HepG2 (cell line): ENCODE measurements around the gene FNDC3B. TPM values are rescaled to one million over a fixed set of nuclear protein-coding genes. Genes with fewer than 3 reads are reported as not detected.

Source experiments
- ATAC-seq: fragments of 200-7000 bp; cut with Tn5 transposase; 3 replicates; pipeline ENCODE4 v1.9.1; 2020; ENCODE audit warnings: mild to moderate bottlenecking, moderate library complexity
- BruUV-seq: library from RNA; stranded (reverse); fragments of 400-500 nt; replicated peaks from 2 replicates; lab custom pipeline; 2021; lab: Mats Ljungman, UMichigan
- CTCF ChIA-PET: fragments of 300-600 bp; formaldehyde crosslinking; extraction: SDS; loops from one replicate; lab custom pipeline; 2021; ENCODE audit warnings: low total read pairs, inconsistent platforms, low intra/inter-chr PET ratio; lab: Yijun Ruan, JAX
- POLR2A ChIA-PET: fragments of 350-600 bp; sonication (Branson Sonifier 250); formaldehyde crosslinking; loops from one replicate; lab custom pipeline; 2020; ENCODE audit warnings: antibody characterized with exemption, inconsistent platforms; lab: Yijun Ruan, JAX
- DNase-seq: peaks from one replicate; pipeline ENCODE4 v3.0.0-alpha.2; 2015; ENCODE audit warnings: low spot score
- FAIRE-seq: peaks from 3 replicates; lab custom pipeline; 2011; peaks lifted over from hg19 to GRCh38; lab: Jason Lieb, UNC
- H2AFZ ChIP-seq: one replicate; pipeline ENCODE4 v1.6.1; 2011; ENCODE audit warnings: low read length, inconsistent platforms
- H3K27ac ChIP-seq: fragments of 300-600 bp; 3 replicates; pipeline ENCODE4 v1.8.0; 2011; ENCODE audit warnings: mixed run types, mild to moderate bottlenecking, mixed read lengths, low read length, inconsistent platforms; ENCODE audit not compliant: insufficient read depth; ENCODE audit errors: extremely low read length
- H3K27me3 ChIP-seq, 2 experiments: fragments of 200-600 bp in 1 of 2; 2 replicates in 1 of 2; 3 replicates in 1 of 2; pipeline versions ENCODE4 v1.6.0 to v1.8.0; 2011; ENCODE audit warnings: low read length in 2 of 2, mild to moderate bottlenecking in 2 of 2, moderate library complexity in 2 of 2, inconsistent platforms in 1 of 2; ENCODE audit not compliant: insufficient read depth in 2 of 2, control insufficient read depth in 1 of 2
- H3K36me3 ChIP-seq, 2 experiments: fragments of 200-600 bp in 1 of 2; replicated peaks in 1 of 2; 2 replicates in 1 of 2; 3 replicates in 1 of 2; pipeline versions ENCODE4 v1.5.1 to v1.8.0; 2011; ENCODE audit warnings: low read length in 2 of 2, inconsistent platforms in 1 of 2; ENCODE audit not compliant: insufficient read depth in 2 of 2, control insufficient read depth in 1 of 2
- H3K4me1 ChIP-seq: 2 replicates; pipeline ENCODE4 v1.5.1; 2012; ENCODE audit warnings: low read length, inconsistent platforms; ENCODE audit not compliant: insufficient read depth
- H3K4me2 ChIP-seq: 2 replicates; pipeline ENCODE4 v1.6.0; 2011; ENCODE audit warnings: low read depth, low read length, inconsistent platforms
- H3K4me3 ChIP-seq, 3 experiments: fragments of 200-600 bp in 1 of 3; sonication (generic), shearing (Covaris generic) in 1 of 3; replicated peaks in 1 of 3; 2 replicates each; pipeline ENCODE4 v1.5.1; 2011 to 2016; ENCODE audit warnings: low read length in 3 of 3, inconsistent platforms in 2 of 3, low read depth in 2 of 3, mild to moderate bottlenecking in 2 of 3, control low read depth in 1 of 3, mixed read lengths in 1 of 3; ENCODE audit not compliant: insufficient read depth in 1 of 3
- H3K79me2 ChIP-seq: one replicate; pipeline ENCODE4 v1.6.1; 2011; ENCODE audit warnings: low read length, inconsistent platforms; ENCODE audit not compliant: insufficient read depth
- H3K9ac ChIP-seq: 2 replicates; pipeline ENCODE4 v1.6.0; 2011; ENCODE audit warnings: mild to moderate bottlenecking, low read depth, low read length, inconsistent platforms; ENCODE audit not compliant: insufficient read depth
- H3K9me3 ChIP-seq: 2 replicates; pipeline ENCODE4 v1.5.1; 2012; ENCODE audit warnings: mild to moderate bottlenecking, low read length
- H4K20me1 ChIP-seq: 2 replicates; pipeline ENCODE4 v1.6.0; 2011; ENCODE audit warnings: inconsistent platforms, mild to moderate bottlenecking, low read length, moderate library complexity; ENCODE audit not compliant: insufficient read depth
- AGO2 ChIP-seq: fragments of 200-400 bp; formaldehyde crosslinking; optimal IDR thresholded peaks from 2 replicates; pipeline ENCODE3; 2017; ENCODE audit warnings: mild to moderate bottlenecking, low read depth, low read length, moderate library complexity
- CREBL2 ChIP-seq: sonication (generic); formaldehyde crosslinking; IDR thresholded peaks from 2 replicates; pipeline ENCODE4 v1.8.1; 2023; ENCODE audit warnings: missing genetic modification reagents, mild to moderate bottlenecking, borderline replicate concordance
- NCOA2 ChIP-seq: sonication (generic); formaldehyde crosslinking; IDR thresholded peaks from 2 replicates; pipeline ENCODE4 v1.8.0; 2022; ENCODE audit warnings: inconsistent platforms
- PAF1 ChIP-seq: IDR thresholded peaks from 2 replicates; pipeline ENCODE4 v1.6.1; 2016; ENCODE audit warnings: missing genetic modification reagents, missing compliant biosample characterization
- POLR2AphosphoS5 ChIP-seq: IDR thresholded peaks from 2 replicates; pipeline ENCODE4 v1.6.1; 2012; ENCODE audit warnings: low read depth, low read length
- RBM22 ChIP-seq: fragments of 200-400 bp; formaldehyde crosslinking; optimal IDR thresholded peaks from 2 replicates; pipeline ENCODE3; 2017; ENCODE audit warnings: mild to moderate bottlenecking, low read length, moderate library complexity
- SIX1 ChIP-seq: sonication (generic); formaldehyde crosslinking; IDR thresholded peaks from 2 replicates; pipeline ENCODE4 v1.4.0; 2020; ENCODE audit warnings: missing genetic modification reagents, borderline replicate concordance
- SMAD1 ChIP-seq: sonication (generic); formaldehyde crosslinking; IDR thresholded peaks from 2 replicates; pipeline ENCODE4 v1.4.0; 2020; ENCODE audit warnings: missing genetic modification reagents, low read depth, mild to moderate bottlenecking, borderline replicate concordance
- TOE1 ChIP-seq: sonication (generic); formaldehyde crosslinking; IDR thresholded peaks from 2 replicates; pipeline ENCODE4 v1.4.0; 2020; ENCODE audit warnings: mild to moderate bottlenecking, missing genetic modification reagents
- ZBTB44 ChIP-seq: sonication (generic); formaldehyde crosslinking; IDR thresholded peaks from 2 replicates; pipeline ENCODE4 v1.4.0; 2020; ENCODE audit warnings: missing genetic modification reagents
- ZMAT5 ChIP-seq: sonication (generic); formaldehyde crosslinking; IDR thresholded peaks from 2 replicates; pipeline ENCODE4 v1.5.0; 2020; ENCODE audit warnings: mild to moderate bottlenecking, low read depth, missing genetic modification reagents, borderline replicate concordance
- ZNF12 ChIP-seq: sonication (generic); formaldehyde crosslinking; IDR thresholded peaks from 2 replicates; pipeline ENCODE4 v1.5.0; 2020; ENCODE audit warnings: missing genetic modification reagents
- ZNF121 ChIP-seq: sonication (generic); formaldehyde crosslinking; IDR thresholded peaks from 2 replicates; pipeline ENCODE4 v1.5.0; 2020; ENCODE audit warnings: mild to moderate bottlenecking, missing genetic modification reagents
- ZNF660 ChIP-seq: sonication (generic); formaldehyde crosslinking; IDR thresholded peaks from 2 replicates; pipeline ENCODE4 v1.5.1; 2020; ENCODE audit warnings: mild to moderate bottlenecking, low read depth, missing genetic modification reagents, borderline replicate concordance
- ZNF766 ChIP-seq: sonication (generic); formaldehyde crosslinking; IDR thresholded peaks from 2 replicates; pipeline ENCODE4 v1.5.0; 2020; ENCODE audit warnings: missing genetic modification reagents, borderline replicate concordance
- WGBS: methylation state at CpG from one replicate; pipeline ENCODE4 v1.1.6; 2017; ENCODE audit warnings: low lambda C conversion rate; 5-methylcytosine and 5-hydroxymethylcytosine counted together
- in situ Hi-C: cut with HindIII; loops from 2 replicates; pipeline ENCODE4 v1.10.0; 2017; ENCODE audit warnings: low pct_unique_long_range_greater_than_20kb; ENCODE audit not compliant: extremely low pct_ligation_motif_present
- intact Hi-C: fragments of 100-400 bp; cut with micrococcal nuclease; formaldehyde crosslinking; loops from one replicate; pipeline ENCODE4 v1.10.0; 2022; ENCODE audit not compliant: unreplicated experiment
- polyA plus RNA-seq, 8 experiments: library from polyadenylated mRNA; depleted of rRNA in 3 of 8; stranded (reverse) in 7 of 8; unstranded in 1 of 8; fragments of >200 nt; fragmentation: Illumina TruSeq in 4 of 8; extraction: Trizol in 4 of 8; gene quantifications; 2 replicates each; pipeline versions ENCODE4 v1.2.1 to v1.2.3, GENCODE V29; 2011 to 2016; ENCODE audit warnings: low read depth in 4 of 8, missing spikeins in 1 of 8, mixed read lengths in 1 of 8; ENCODE audit not compliant: insufficient read depth in 1 of 8
- total RNA-seq, 5 experiments: library from RNA; depleted of rRNA; stranded (reverse); fragments of >200 nt; fragmentation: Illumina TruSeq; extraction: Trizol; gene quantifications; 2 replicates each; pipeline ENCODE4 v1.2.3, GENCODE V29; 2016; ENCODE audit warnings: low read depth in 1 of 5
- TF ChIP-seq, protein P1 (sequence below): IDR thresholded peaks from 2 replicates; pipeline ENCODE4 v1.6.1; 2016; ENCODE audit warnings: low read depth
- TF ChIP-seq, protein P2 (sequence below): sonication (generic); formaldehyde crosslinking; IDR thresholded peaks from 2 replicates; pipeline ENCODE4 v1.5.0; 2020; ENCODE audit warnings: missing genetic modification reagents, mild to moderate bottlenecking, borderline replicate concordance

FNDC3B gene
- total and polyA plus RNA-seq, 2 of the 13 experiments (the other 11 are each of a cell fraction or from before 2014, with no cell fraction given) = 74.8 to 103 TPM

- Histone ChIP-seq H3K9me3 (no peaks in the 10 kb centered on the region), H4K20me1 (peaks cover 94% of the 10 kb centered on the region), H2AFZ (no peak overlapping the region), H3K4me2 (no peak overlapping the region), H3K9ac (no peak overlapping the region), H3K27ac (peak overlapping the region; percentile 23), H3K36me3 (peaks cover 4 to 10% of the 10 kb centered on the region in 2 experiments; a peak in 3 of 5 replicates), H3K79me2 (peaks cover 100% of the 10 kb centered on the region), H3K4me3 (no peak overlapping the region), H3K27me3 (no peaks in the 10 kb centered on the region), H3K4me1 (peaks cover 100% of the 10 kb centered on the region)
- FAIRE-seq (no peak), ATAC-seq (no peak), DNase-seq (no peak)
- intact Hi-C loops = no loop called here
- CTCF ChIA-PET = no interaction called here
- in situ Hi-C loops = no loop called here
- 91% methylated on average over 7 of the region's 7 CpGs for WGBS
- POLR2A ChIA-PET = no interaction called here
- no TSS peak for BruUV-seq
- TF ChIP-seq, protein P1, sequence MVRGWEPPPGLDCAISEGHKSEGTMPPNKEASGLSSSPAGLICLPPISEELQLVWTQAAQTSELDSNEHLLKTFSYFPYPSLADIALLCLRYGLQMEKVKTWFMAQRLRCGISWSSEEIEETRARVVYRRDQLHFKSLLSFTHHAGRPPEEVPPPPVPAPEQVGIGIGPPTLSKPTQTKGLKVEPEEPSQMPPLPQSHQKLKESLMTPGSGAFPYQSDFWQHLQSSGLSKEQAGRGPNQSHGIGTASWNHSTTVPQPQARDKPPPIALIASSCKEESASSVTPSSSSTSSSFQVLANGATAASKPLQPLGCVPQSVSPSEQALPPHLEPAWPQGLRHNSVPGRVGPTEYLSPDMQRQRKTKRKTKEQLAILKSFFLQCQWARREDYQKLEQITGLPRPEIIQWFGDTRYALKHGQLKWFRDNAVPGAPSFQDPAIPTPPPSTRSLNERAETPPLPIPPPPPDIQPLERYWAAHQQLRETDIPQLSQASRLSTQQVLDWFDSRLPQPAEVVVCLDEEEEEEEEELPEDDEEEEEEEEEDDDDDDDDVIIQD (CRISPR knock-in tag) = no peak
- TF ChIP-seq ZNF766 = no peak
- no peak for TF ChIP-seq TOE1 (CRISPR knock-in tag)
- no peak for TF ChIP-seq ZBTB44 (CRISPR knock-in tag)
- no peak for TF ChIP-seq ZNF121 (CRISPR knock-in tag)
- TF ChIP-seq SIX1 (CRISPR knock-in tag) = no peak
- no peak for TF ChIP-seq ZMAT5 (CRISPR knock-in tag)
- TF ChIP-seq ZNF12 = no peak
- TF ChIP-seq SMAD1 (CRISPR knock-in tag) = no peak
- TF ChIP-seq ZNF660 (CRISPR knock-in tag) = no peak
- peak; percentile 85 for TF ChIP-seq RBM22
- TF ChIP-seq PAF1 (CRISPR knock-in tag) = peak; percentile 80
- TF ChIP-seq, protein P2, sequence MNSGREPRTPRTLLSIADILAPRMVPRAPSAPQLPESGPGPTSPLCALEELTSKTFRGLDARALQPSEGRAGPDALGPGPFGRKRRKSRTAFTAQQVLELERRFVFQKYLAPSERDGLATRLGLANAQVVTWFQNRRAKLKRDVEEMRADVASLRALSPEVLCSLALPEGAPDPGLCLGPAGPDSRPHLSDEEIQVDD = no peak
- peak; percentile 35 for TF ChIP-seq AGO2
- no peak for TF ChIP-seq CREBL2
- TF ChIP-seq NCOA2 (CRISPR knock-in tag) = no peak
- peak; percentile 19 for TF ChIP-seq POLR2AphosphoS5
These were observed 48.5 kb downstream of the FNDC3B start for GRCh38 chr3:172087602-172088580.
